Glutamatergic neuron (in vitro differentiated cells): ENCODE data around the gene WNT3A. TPM values are rescaled to one million over a fixed set of nuclear protein-coding genes. Genes with fewer than 3 reads are reported as not detected.
"Not testable (repeated sequence)": the region's sequence is repeated elsewhere in the genome, so short reads cannot be mapped to it uniquely, and the experiment has no call there.

Experiments
- DNase-seq: peaks from one replicate; pipeline ENCODE4 v3.0.0; 2022
- H3K27ac Mint-ChIP-seq: one replicate; pipeline ENCODE4 v1.8.0; 2020; ENCODE audit warnings: mild to moderate bottlenecking, mixed read lengths, inconsistent platforms; ENCODE audit not compliant: unreplicated experiment
- H3K27me3 Mint-ChIP-seq: one replicate; pipeline ENCODE4 v1.8.0; 2020; ENCODE audit warnings: mild to moderate bottlenecking, moderate library complexity, mixed read lengths, inconsistent platforms; ENCODE audit not compliant: unreplicated experiment
- H3K36me3 Mint-ChIP-seq: one replicate; pipeline ENCODE4 v1.8.0; 2020; ENCODE audit warnings: mild to moderate bottlenecking, mixed read lengths, inconsistent platforms; ENCODE audit not compliant: unreplicated experiment
- H3K4me1 Mint-ChIP-seq: one replicate; pipeline ENCODE4 v1.8.0; 2020; ENCODE audit warnings: mild to moderate bottlenecking, low read depth, mixed read lengths, inconsistent platforms; ENCODE audit not compliant: unreplicated experiment
- H3K4me3 Mint-ChIP-seq: one replicate; pipeline ENCODE4 v1.8.0; 2020; ENCODE audit warnings: mild to moderate bottlenecking, mixed read lengths, inconsistent platforms; ENCODE audit not compliant: unreplicated experiment
- H3K9me3 Mint-ChIP-seq: one replicate; pipeline ENCODE4 v1.8.0; 2020; ENCODE audit warnings: mild to moderate bottlenecking, moderate library complexity, mixed read lengths, inconsistent platforms; ENCODE audit not compliant: unreplicated experiment
- CTCF ChIP-seq: fragments of 200-600 bp; sonication (generic); IDR thresholded peaks from one replicate; pipeline ENCODE4 v1.5.0; 2021; ENCODE audit not compliant: partially characterized antibody, unreplicated experiment
- long read RNA-seq: library from polyadenylated mRNA; unstranded; transcript quantifications from one replicate; pipeline ENCODE4 v2.0.0, GENCODE V29; 2020; ENCODE audit not compliant: unreplicated experiment
- total RNA-seq: library from RNA; stranded (reverse); fragmentation: NEBNext Ultra II Directional; extraction: Animal tissue kit (Norgen Biotek cat#: 25700); gene quantifications from one replicate; pipeline ENCODE4 v1.2.1, GENCODE V29; 2021; ENCODE audit not compliant: unreplicated experiment

The WNT3A gene
- total RNA-seq: not detected
- long read RNA-seq: 0 reads

- Mint-ChIP-seq H3K4me3 (peak within 1 kb of the TSS; percentile 34), H3K27ac (no peak within 1 kb of the TSS), H3K9me3 (peaks cover 2% of the 10 kb centered on the region), H3K4me1 (no peaks in the 10 kb centered on the region), H3K27me3 (peaks cover 33% of the 10 kb centered on the region), H3K36me3 (no peaks in the 10 kb centered on the region)
- no peak for TF ChIP-seq CTCF
- DNase-seq: no peak
These were observed at the start of gene WNT3A for GRCh38 chr1:228006786-228007048. Gene WNT3A (plus strand): TSS chr1:228006998. CDS start chr1:228007129, 131 bp downstream.

GRCh38 chr1:227958617-227959324 is 48.0 kb upstream of the WNT3A start:
- no peak overlapping the region for H3K27ac Mint-ChIP-seq
- H3K4me3 Mint-ChIP-seq: no peak overlapping the region
- no peak for DNase-seq
- H3K9me3 Mint-ChIP-seq: peaks cover 7% of the 10 kb centered on the region
- no peak for TF ChIP-seq CTCF
- no peaks in the 10 kb centered on the region for H3K4me1 Mint-ChIP-seq
- H3K27me3 Mint-ChIP-seq: peaks cover 3% of the 10 kb centered on the region
- H3K36me3 Mint-ChIP-seq: peaks cover 23% of the 10 kb centered on the region

- H3K4me1 Mint-ChIP-seq: no peaks in the 10 kb centered on the region
- no peak for TF ChIP-seq CTCF
- no peak overlapping the region for H3K27ac Mint-ChIP-seq
- DNase-seq: no peak
- H3K9me3 Mint-ChIP-seq: peaks cover 6% of the 10 kb centered on the region
- peaks cover 20% of the 10 kb centered on the region for H3K36me3 Mint-ChIP-seq
- H3K27me3 Mint-ChIP-seq: peaks cover 3% of the 10 kb centered on the region
- H3K4me3 Mint-ChIP-seq: no peak overlapping the region
These were observed 47.4 kb upstream of the WNT3A start for GRCh38 chr1:227959325-227959860.

- no peak for TF ChIP-seq CTCF
These were observed 44.9 kb upstream of the WNT3A start for GRCh38 chr1:227961651-227962466.

GRCh38 chr1:227966733-227967132 is 40.1 kb upstream of the WNT3A start:
- not testable (repeated sequence) for H3K36me3 Mint-ChIP-seq, H3K9me3 Mint-ChIP-seq, H3K27me3 Mint-ChIP-seq, H3K4me3 Mint-ChIP-seq, H3K4me1 Mint-ChIP-seq, DNase-seq, H3K27ac Mint-ChIP-seq

More at GRCh38 chr1:227961651-227962466, 44.9 kb upstream of the WNT3A start:
- Mint-ChIP-seq H3K27ac (no peak overlapping the region), H3K36me3 (peaks cover 11% of the 10 kb centered on the region), H3K4me1 (no peaks in the 10 kb centered on the region), H3K27me3 (peaks cover 3% of the 10 kb centered on the region), H3K9me3 (no peaks in the 10 kb centered on the region), H3K4me3 (no peak overlapping the region)
- DNase-seq: no peak

- H3K4me3 Mint-ChIP-seq, H3K9me3 Mint-ChIP-seq, H3K27ac Mint-ChIP-seq, H3K27me3 Mint-ChIP-seq, H3K36me3 Mint-ChIP-seq, H3K4me1 Mint-ChIP-seq, DNase-seq: not testable (repeated sequence)
These were observed 39.0 kb upstream of the WNT3A start for GRCh38 chr1:227967815-227968214.

- DNase-seq, H3K4me1 Mint-ChIP-seq, H3K36me3 Mint-ChIP-seq, H3K4me3 Mint-ChIP-seq, H3K9me3 Mint-ChIP-seq, H3K27me3 Mint-ChIP-seq, H3K27ac Mint-ChIP-seq: not testable (repeated sequence)
These were observed 36.5 kb upstream of the WNT3A start for GRCh38 chr1:227970076-227970995.
